ENCODE data around the gene OR10A5.
"Not testable (repeated sequence)": the region's sequence is repeated elsewhere in the genome, so short reads cannot be mapped to it uniquely, and the experiment has no call there.

OR10A5 gene

GRCh38 chr11:6845383-6845782, at the start of gene OR10A5:
OR10A5 (plus strand) TSS chr11:6845683; CDS start chr11:6845683, 0 bp downstream.
- DNase-seq = no peak

GRCh38 chr11:6799402-6799801, 46.1 kb upstream of the OR10A5 start, which contains the start of gene OR6A2:
OR6A2 (minus strand) TSS chr11:6799689; CDS start chr11:6795708, 3,981 bp downstream.
- no peak for DNase-seq

GRCh38 chr11:6801075-6801474, 44.4 kb upstream of the OR10A5 start:
- DNase-seq = not testable (repeated sequence)

GRCh38 chr11:6812390-6813005, 33.0 kb upstream of the OR10A5 start:
- peak; percentile 14 for DNase-seq

GRCh38 chr11:6813656-6814055, 31.8 kb upstream of the OR10A5 start:
- no peak for DNase-seq

GRCh38 chr11:6817694-6818093, 27.8 kb upstream of the OR10A5 start:
- DNase-seq = no peak

- no peak for DNase-seq
These were observed 26.5 kb upstream of the OR10A5 start for GRCh38 chr11:6818967-6819366.

GRCh38 chr11:6824136-6824823, 21.2 kb upstream of the OR10A5 start:
- no peak for DNase-seq

GRCh38 chr11:6825231-6825744, 20.2 kb upstream of the OR10A5 start:
- DNase-seq = no peak

- no peak for DNase-seq
These were observed 17.4 kb upstream of the OR10A5 start for GRCh38 chr11:6828103-6828502.

- no peak for DNase-seq
These were observed 12.1 kb upstream of the OR10A5 start for GRCh38 chr11:6833356-6833755.

- no peak for DNase-seq
These were observed 11.5 kb upstream of the OR10A5 start for GRCh38 chr11:6834021-6834420.

GRCh38 chr11:6841694-6842093, 3.8 kb upstream of the OR10A5 start:
- DNase-seq = no peak

GRCh38 chr11:6843670-6844069, 1.8 kb upstream of the OR10A5 start:
- DNase-seq = no peak

- DNase-seq = no peak
These were observed 1.1 kb upstream of the OR10A5 start for GRCh38 chr11:6844356-6844755.

- DNase-seq = no peak
These were observed 5.0 kb downstream of the OR10A5 start for GRCh38 chr11:6850526-6850925.

- not testable (repeated sequence) for DNase-seq
These were observed 9.3 kb downstream of the OR10A5 start for GRCh38 chr11:6854801-6855200.

GRCh38 chr11:6855971-6856541, 10.6 kb downstream of the OR10A5 start:
- no peak for DNase-seq

GRCh38 chr11:6856871-6857270, 11.4 kb downstream of the OR10A5 start:
- no peak for DNase-seq

GRCh38 chr11:6862961-6863360, 17.5 kb downstream of the OR10A5 start, which contains the start of gene OR10A2:
OR10A2 (plus strand) TSS chr11:6863057; CDS start chr11:6869755, 6,698 bp downstream.
- no peak for DNase-seq

- no peak for DNase-seq
These were observed 19.0 kb downstream of the OR10A5 start for GRCh38 chr11:6864438-6864837.

- no peak for DNase-seq
These were observed 25.8 kb downstream of the OR10A5 start for GRCh38 chr11:6871278-6871677.

GRCh38 chr11:6875761-6876160, 30.3 kb downstream of the OR10A5 start:
- no peak for DNase-seq

GRCh38 chr11:6876325-6876724, 30.8 kb downstream of the OR10A5 start, which contains the start of gene OR10A4:
OR10A4 (plus strand) TSS chr11:6876625; CDS start chr11:6876648, 23 bp downstream.
- DNase-seq = no peak
